CD1c-positive myeloid dendritic cell (primary cell): Measurements from ENCODE around the gene TMSB10.
A peak's percentile ranks its signal among the peaks of the same experiment; 100 is the strongest.
"Not testable (repeated sequence)": the region's sequence is repeated elsewhere in the genome, so short reads cannot be mapped to it uniquely, and the experiment has no call there.

Experiments used
- DNase-seq: peaks from one replicate; pipeline ENCODE4 v3.0.0-alpha.2; 2016; ENCODE audit errors: extremely low spot score

Gene TMSB10

GRCh38 chr2:84905181-84906107 is at the start of gene TMSB10:
Gene TMSB10 (plus strand): TSS chr2:84905656.
- peak; percentile 96 for DNase-seq

- no peak for DNase-seq
Measured at GRCh38 chr2:84855731-84856130, 49.7 kb upstream of the TMSB10 start.

- peak; percentile 70 for DNase-seq
Measured at GRCh38 chr2:84856787-84857186, 48.7 kb upstream of the TMSB10 start.

GRCh38 chr2:84857566-84857965 is 47.9 kb upstream of the TMSB10 start:
- DNase-seq: no peak

GRCh38 chr2:84858123-84858522 is 47.3 kb upstream of the TMSB10 start:
- DNase-seq: no peak

- DNase-seq: no peak
Measured at GRCh38 chr2:84858937-84859336, 46.5 kb upstream of the TMSB10 start.

GRCh38 chr2:84861539-84861938 is 43.9 kb upstream of the TMSB10 start:
- no peak for DNase-seq

GRCh38 chr2:84862006-84862405 is 43.5 kb upstream of the TMSB10 start:
- DNase-seq: no peak

- peak; percentile 48 for DNase-seq
Measured at GRCh38 chr2:84865181-84865783, 40.2 kb upstream of the TMSB10 start.

- DNase-seq: no peak
Measured at GRCh38 chr2:84866122-84866521, 39.3 kb upstream of the TMSB10 start.

- not testable (repeated sequence) for DNase-seq
Measured at GRCh38 chr2:84868327-84868726, 37.1 kb upstream of the TMSB10 start.

GRCh38 chr2:84870306-84870705 is 35.1 kb upstream of the TMSB10 start:
- no peak for DNase-seq

- not testable (repeated sequence) for DNase-seq
Measured at GRCh38 chr2:84872691-84873090, 32.8 kb upstream of the TMSB10 start.

- no peak for DNase-seq
Measured at GRCh38 chr2:84873350-84873749, 32.1 kb upstream of the TMSB10 start.

- DNase-seq: peak; percentile 30
Measured at GRCh38 chr2:84874381-84875212, 30.9 kb upstream of the TMSB10 start.

GRCh38 chr2:84875213-84875560 is 30.3 kb upstream of the TMSB10 start:
- DNase-seq: no peak

GRCh38 chr2:84875619-84876018 is 29.8 kb upstream of the TMSB10 start:
- DNase-seq: not testable (repeated sequence)

GRCh38 chr2:84876369-84876768 is 29.1 kb upstream of the TMSB10 start:
- DNase-seq: no peak

- no peak for DNase-seq
Measured at GRCh38 chr2:84878459-84878858, 27.0 kb upstream of the TMSB10 start.

GRCh38 chr2:84878896-84879583 is 26.4 kb upstream of the TMSB10 start:
- no peak for DNase-seq

- peak; percentile 49 for DNase-seq
Measured at GRCh38 chr2:84879584-84880394, 25.7 kb upstream of the TMSB10 start.
